Prostate gland (tissue), 2 donors: Measurements from ENCODE around the gene SNCB. TPM values are rescaled to one million over a fixed set of nuclear protein-coding genes. Genes with fewer than 3 reads are reported as not detected.

Experiments
- DNase-seq: peaks from one replicate; pipeline ENCODE4 v3.0.0-alpha.2; 2019; ENCODE audit warnings: low spot score
- H3K27ac ChIP-seq, 2 donors: fragments of 200-600 bp; sonication (generic); 2 replicates each; pipeline ENCODE4 v1.5.1; 2017 to 2019
- H3K27me3 ChIP-seq: fragments of 200-600 bp; sonication (generic); replicated peaks from 2 replicates; pipeline ENCODE4 v1.5.1; 2019; ENCODE audit not compliant: insufficient read depth
- H3K36me3 ChIP-seq, 2 donors: fragments of 200-600 bp; sonication (generic); 1 replicate in 1 of 2; 2 replicates in 1 of 2; pipeline versions ENCODE4 v1.5.1 to v1.8.1; 2017 to 2019
- H3K4me1 ChIP-seq: fragments of 200-600 bp; sonication (generic); replicated peaks from 2 replicates; pipeline ENCODE4 v1.5.1; 2019
- H3K4me3 ChIP-seq, 2 donors: fragments of 200-600 bp; sonication (generic); 2 replicates each; pipeline ENCODE4 v1.5.1; 2017 to 2019
- H3K9me3 ChIP-seq: fragments of 200-600 bp; sonication (generic); 2 replicates; pipeline ENCODE4 v1.5.1; 2017
- POLR2A ChIP-seq: fragments of 450-650 bp; IDR thresholded peaks from one replicate; pipeline ENCODE4 v1.6.1; 2016; ENCODE audit warnings: antibody characterized with exemption, mild to moderate bottlenecking
- POLR2AphosphoS5 ChIP-seq: sonication (generic); formaldehyde crosslinking; IDR thresholded peaks from one replicate; pipeline ENCODE4 v1.6.1; 2017; ENCODE audit warnings: antibody characterized with exemption
- WGBS: methylation state at CpG from one replicate; pipeline ENCODE4 v1.1.5; 2018; 5-methylcytosine and 5-hydroxymethylcytosine counted together
- intact Hi-C: fragments of 100-400 bp; cut with DNase I; formaldehyde crosslinking; loops from one replicate; pipeline ENCODE4 v1.14.2; 2022
- total RNA-seq, 2 donors: library from RNA; depleted of rRNA; stranded (reverse); fragments of >200 nt; gene quantifications; one replicate each; pipeline ENCODE4 v1.1.0, GENCODE V29; 2016
- TF ChIP-seq, protein P1 (sequence below), 4 experiments: fragments of 200-600 bp in 2 of 4; fragments of 450-650 bp in 2 of 4; sonication (generic) in 2 of 4; IDR thresholded peaks; 1 replicate in 3 of 4; 2 replicates in 1 of 4; pipeline ENCODE4 v1.5.1; 2016 to 2019; ENCODE audit warnings: antibody characterized with exemption in 4 of 4, mild to moderate bottlenecking in 2 of 4, moderate library complexity in 2 of 4

Gene SNCB
- total RNA-seq, 2 donors from 2014 or later, result not detected

DNA sequence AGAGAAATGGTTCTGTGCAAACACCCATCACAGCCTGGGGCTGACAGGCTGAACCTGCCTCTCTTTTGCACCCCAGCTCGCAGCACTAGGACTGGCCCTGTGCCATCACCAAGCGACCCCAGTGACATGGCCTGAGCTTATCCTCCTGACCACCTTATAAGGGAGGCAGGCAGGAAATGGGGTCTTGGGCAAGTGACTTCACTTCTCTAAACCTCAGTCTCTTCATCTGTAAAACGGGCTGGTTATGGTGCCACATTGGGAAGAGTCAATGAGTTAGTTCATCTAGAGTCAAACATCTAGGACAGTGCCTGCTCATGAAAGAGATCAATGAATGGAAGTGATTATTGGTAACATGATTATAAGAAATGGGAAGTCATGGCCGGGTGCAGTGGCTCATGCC is 6.2 kb downstream of the SNCB start:
- no peak for DNase-seq
- Histone ChIP-seq H3K27ac (no peak overlapping the region), H3K4me3 (no peak overlapping the region), H3K36me3 (no peaks in the 10 kb centered on the region), H3K27me3 (peaks cover 38% of the 10 kb centered on the region), H3K4me1 (no peaks in the 10 kb centered on the region), H3K9me3 (no peaks in the 10 kb centered on the region)
- TF ChIP-seq, protein P1, sequence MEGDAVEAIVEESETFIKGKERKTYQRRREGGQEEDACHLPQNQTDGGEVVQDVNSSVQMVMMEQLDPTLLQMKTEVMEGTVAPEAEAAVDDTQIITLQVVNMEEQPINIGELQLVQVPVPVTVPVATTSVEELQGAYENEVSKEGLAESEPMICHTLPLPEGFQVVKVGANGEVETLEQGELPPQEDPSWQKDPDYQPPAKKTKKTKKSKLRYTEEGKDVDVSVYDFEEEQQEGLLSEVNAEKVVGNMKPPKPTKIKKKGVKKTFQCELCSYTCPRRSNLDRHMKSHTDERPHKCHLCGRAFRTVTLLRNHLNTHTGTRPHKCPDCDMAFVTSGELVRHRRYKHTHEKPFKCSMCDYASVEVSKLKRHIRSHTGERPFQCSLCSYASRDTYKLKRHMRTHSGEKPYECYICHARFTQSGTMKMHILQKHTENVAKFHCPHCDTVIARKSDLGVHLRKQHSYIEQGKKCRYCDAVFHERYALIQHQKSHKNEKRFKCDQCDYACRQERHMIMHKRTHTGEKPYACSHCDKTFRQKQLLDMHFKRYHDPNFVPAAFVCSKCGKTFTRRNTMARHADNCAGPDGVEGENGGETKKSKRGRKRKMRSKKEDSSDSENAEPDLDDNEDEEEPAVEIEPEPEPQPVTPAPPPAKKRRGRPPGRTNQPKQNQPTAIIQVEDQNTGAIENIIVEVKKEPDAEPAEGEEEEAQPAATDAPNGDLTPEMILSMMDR (IDR thresholded peaks at IDR 0.05), result no peak
- no peak for TF ChIP-seq POLR2A
- TF ChIP-seq POLR2AphosphoS5, result no peak
- 64% methylated on average over 4 of the region's 4 CpGs for WGBS
- intact Hi-C loops, result no loop called here

DNA sequence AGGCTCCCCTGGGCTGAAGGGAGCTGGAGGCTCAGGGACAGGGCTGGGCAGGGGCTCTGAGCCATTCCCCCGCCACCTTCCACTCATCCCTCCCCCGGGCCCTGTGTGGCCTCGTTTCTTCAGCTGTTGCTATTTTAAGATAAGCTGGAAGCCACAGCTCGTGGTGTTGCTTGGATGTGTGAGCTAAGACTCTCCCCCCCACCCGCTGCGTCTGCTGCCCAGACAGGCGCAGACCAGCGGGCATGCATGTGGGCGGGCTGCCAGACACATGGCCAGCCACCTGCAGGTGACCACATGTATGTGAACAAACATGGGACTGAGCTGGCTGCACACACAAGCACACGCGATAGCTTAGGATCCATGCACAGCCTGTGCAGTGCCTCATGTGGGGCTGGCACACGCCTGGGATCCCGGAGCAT is 8.7 kb downstream of the SNCB start:
- 58% methylated on average over 13 of the region's 13 CpGs for WGBS
- no peaks in the 10 kb centered on the region for H3K4me1 ChIP-seq
- H3K27ac ChIP-seq, result no peak overlapping the region
- no peak for DNase-seq
- no peaks in the 10 kb centered on the region for H3K9me3 ChIP-seq
- TF ChIP-seq POLR2A (no peak), POLR2AphosphoS5 (no peak)
- TF ChIP-seq, protein P1 (IDR thresholded peaks at IDR 0.05), result no peak
- no peaks in the 10 kb centered on the region for H3K36me3 ChIP-seq
- intact Hi-C loops, result no loop called here
- no peak overlapping the region for H3K4me3 ChIP-seq
- peaks cover 28% of the 10 kb centered on the region for H3K27me3 ChIP-seq

DNA sequence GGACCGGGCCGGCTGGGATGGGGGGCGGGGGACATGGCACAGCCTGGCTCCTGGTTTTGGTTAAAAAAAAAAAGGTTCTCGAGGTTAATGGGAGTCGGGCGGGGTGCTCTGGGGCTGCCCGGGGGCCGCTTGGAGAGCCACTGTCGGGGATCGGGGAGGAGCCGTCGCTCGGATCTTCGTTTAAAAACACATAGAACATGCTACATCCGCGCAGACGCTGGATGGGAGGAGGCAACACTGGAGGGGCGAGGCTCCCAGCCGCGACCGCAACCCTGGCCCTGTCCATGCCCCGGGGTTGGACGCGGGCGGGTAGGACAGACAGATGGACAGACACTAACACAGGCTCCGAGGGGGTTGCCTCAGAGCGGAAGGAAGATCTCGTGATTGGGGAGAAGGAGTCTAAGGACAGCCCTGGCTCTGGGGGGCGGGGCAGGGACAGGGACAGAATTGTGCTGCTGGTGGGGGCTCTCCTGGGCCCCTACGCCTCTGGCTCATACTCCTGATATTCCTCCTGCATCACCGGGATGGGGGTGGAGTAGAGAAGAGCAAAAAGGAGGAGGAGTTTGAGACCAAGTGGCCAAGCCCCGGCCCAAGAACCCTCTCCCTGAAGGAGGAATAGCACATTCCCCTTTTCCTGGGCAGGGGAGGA is 9.9 kb downstream of the SNCB start:
- Histone ChIP-seq H3K9me3 (no peaks in the 10 kb centered on the region), H3K4me1 (no peaks in the 10 kb centered on the region), H3K27ac (no peak overlapping the region), H3K27me3 (peaks cover 28% of the 10 kb centered on the region), H3K4me3 (no peak overlapping the region), H3K36me3 (no peaks in the 10 kb centered on the region)
- intact Hi-C loops, result no loop called here
- no peak for DNase-seq
- TF ChIP-seq POLR2AphosphoS5 (no peak), POLR2A (no peak)
- TF ChIP-seq, protein P1 (IDR thresholded peaks at IDR 0.05), result no peak
- WGBS, result 7% methylated on average over 32 of the region's 32 CpGs

DNA sequence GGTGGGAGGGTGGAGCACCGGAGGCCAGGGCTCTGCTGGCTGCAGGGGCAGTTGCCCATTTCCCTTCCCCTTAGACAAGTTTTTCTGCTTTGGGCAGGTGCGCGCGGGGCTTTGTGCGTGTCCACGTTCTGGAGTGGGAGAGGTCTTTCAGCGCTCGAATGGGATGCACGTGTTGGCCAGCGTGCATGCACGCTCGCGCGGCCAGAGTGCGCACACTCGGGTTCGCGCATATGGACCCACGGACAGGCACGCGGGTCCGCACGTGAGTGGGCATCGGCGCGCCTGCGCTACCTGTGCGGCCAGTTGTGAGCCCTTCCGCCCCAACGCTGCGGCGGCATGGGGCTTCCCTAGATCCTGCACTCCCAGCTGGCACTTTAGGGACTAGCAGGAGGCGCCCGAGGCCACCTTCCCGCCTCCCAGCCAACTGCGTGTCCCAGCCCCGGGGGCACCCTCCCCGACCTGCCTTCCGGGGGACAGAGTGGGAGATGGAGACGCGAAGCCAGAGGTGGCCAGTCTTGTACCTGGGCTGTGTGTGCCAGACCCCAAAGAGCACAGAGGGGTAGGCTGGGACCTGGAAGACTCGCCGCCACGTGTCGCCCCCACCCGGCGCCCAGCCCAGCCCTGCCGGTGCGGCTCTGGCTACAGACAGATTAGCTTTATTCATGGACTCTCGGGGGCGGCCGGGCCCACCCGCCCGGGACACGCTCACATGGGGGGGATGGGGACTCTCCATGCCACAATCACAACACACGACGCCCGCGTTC is 10.6 kb downstream of the SNCB start:
- TF ChIP-seq, protein P1 (IDR thresholded peaks at IDR 0.05), result no peak
- TF ChIP-seq POLR2A (no peak), POLR2AphosphoS5 (no peak)
- H3K9me3 ChIP-seq, result no peaks in the 10 kb centered on the region
- 9% methylated on average over 52 of the region's 59 CpGs for WGBS
- peaks cover 28% of the 10 kb centered on the region for H3K27me3 ChIP-seq
- no peak overlapping the region for H3K4me3 ChIP-seq
- no peaks in the 10 kb centered on the region for H3K4me1 ChIP-seq
- no peak for DNase-seq
- no peaks in the 10 kb centered on the region for H3K36me3 ChIP-seq
- intact Hi-C loops, result no loop called here
- H3K27ac ChIP-seq, result no peak overlapping the region

DNA sequence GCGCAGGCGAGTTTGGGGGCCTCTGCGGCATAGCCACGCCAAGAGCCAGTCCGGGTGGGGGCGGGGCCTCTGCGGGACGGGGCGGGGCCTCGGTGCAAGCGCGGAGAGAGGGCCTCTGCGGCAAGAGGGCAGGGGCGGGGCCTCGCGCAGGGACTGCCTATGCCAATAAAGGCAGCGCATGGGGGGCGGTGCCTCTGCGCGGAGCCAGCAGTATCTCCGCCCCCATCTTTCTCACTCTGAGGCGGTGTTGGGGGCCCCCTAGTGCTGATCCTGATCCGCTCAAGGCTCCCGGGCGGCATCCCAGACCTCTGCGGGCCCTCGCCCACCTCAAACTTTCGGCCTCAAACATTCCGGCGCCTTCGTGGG is 11.1 kb downstream of the SNCB start:
- peaks cover 28% of the 10 kb centered on the region for H3K27me3 ChIP-seq
- no peak overlapping the region for H3K27ac ChIP-seq
- no peaks in the 10 kb centered on the region for H3K9me3 ChIP-seq
- H3K4me1 ChIP-seq, result no peaks in the 10 kb centered on the region
- 5% methylated on average over 20 of the region's 31 CpGs for WGBS
- H3K36me3 ChIP-seq, result no peaks in the 10 kb centered on the region
- DNase-seq, result no peak
- TF ChIP-seq, protein P1 (IDR thresholded peaks at IDR 0.05), result no peak
- no peak for TF ChIP-seq POLR2AphosphoS5
- no peak overlapping the region for H3K4me3 ChIP-seq
- intact Hi-C loops, result no loop called here
